Measurements from ENCODE around the gene ARPC5L. TPM values are rescaled to one million over a fixed set of nuclear protein-coding genes. Genes with fewer than 3 reads are reported as not detected.
A peak's percentile ranks its signal among the peaks of the same experiment; 100 is the strongest.

Gene ARPC5L
- total RNA-seq, 1 donor from 2014 or later = 30.3 TPM

- Histone ChIP-seq H3K4me3 (ENCODE audit: low read depth, low read length) (no peak overlapping the region), H3K36me3 (ENCODE audit: control insufficient read depth, insufficient read depth, low read length) (peaks cover 28% of the 10 kb centered on the region), H3K27me3 (ENCODE audit: control insufficient read depth, insufficient read depth, low read length) (no peaks in the 10 kb centered on the region)
- FAIRE-seq (peak; percentile 36), DNase-seq (ENCODE audit: low read depth) (no peak)
- no peak for TF ChIP-seq CTCF (IDR thresholded peaks at IDR 0.05; ENCODE audit: insufficient read depth, low read length, severe bottlenecking)
These were observed 25.0 kb downstream of the ARPC5L start for GRCh38 chr9:124886866-124887492.

GRCh38 chr9:124887832-124888231, 25.9 kb downstream of the ARPC5L start:
- no peak overlapping the region for H3K4me3 ChIP-seq (ENCODE audit: low read depth, low read length)
- FAIRE-seq (no peak), DNase-seq (ENCODE audit: low read depth) (no peak)
- no peak for TF ChIP-seq CTCF (IDR thresholded peaks at IDR 0.05; ENCODE audit: insufficient read depth, low read length, severe bottlenecking)
- H3K36me3 ChIP-seq (ENCODE audit: control insufficient read depth, insufficient read depth, low read length) = peaks cover 25% of the 10 kb centered on the region
- H3K27me3 ChIP-seq (ENCODE audit: control insufficient read depth, insufficient read depth, low read length) = no peaks in the 10 kb centered on the region

- TF ChIP-seq CTCF (IDR thresholded peaks at IDR 0.05; ENCODE audit: insufficient read depth, low read length, severe bottlenecking) = no peak
- DNase-seq (ENCODE audit: low read depth) (no peak), FAIRE-seq (no peak)
- Histone ChIP-seq H3K27me3 (ENCODE audit: control insufficient read depth, insufficient read depth, low read length) (no peaks in the 10 kb centered on the region), H3K4me3 (ENCODE audit: low read depth, low read length) (no peak overlapping the region), H3K36me3 (ENCODE audit: control insufficient read depth, insufficient read depth, low read length) (peaks cover 25% of the 10 kb centered on the region)
These were observed 27.1 kb downstream of the ARPC5L start for GRCh38 chr9:124889006-124889405.

- no peak for DNase-seq (ENCODE audit: low read depth)
- no peak for FAIRE-seq
- H3K36me3 ChIP-seq (ENCODE audit: control insufficient read depth, insufficient read depth, low read length) = peaks cover 27% of the 10 kb centered on the region
- H3K27me3 ChIP-seq (ENCODE audit: control insufficient read depth, insufficient read depth, low read length) = no peaks in the 10 kb centered on the region
- TF ChIP-seq CTCF (IDR thresholded peaks at IDR 0.05; ENCODE audit: insufficient read depth, low read length, severe bottlenecking) = no peak
- H3K4me3 ChIP-seq (ENCODE audit: low read depth, low read length) = no peak overlapping the region
These were observed 28.2 kb downstream of the ARPC5L start for GRCh38 chr9:124890179-124890578.

GRCh38 chr9:124894035-124894740, 32.3 kb downstream of the ARPC5L start:
- no peak overlapping the region for H3K4me3 ChIP-seq (ENCODE audit: low read depth, low read length)
- H3K36me3 ChIP-seq (ENCODE audit: control insufficient read depth, insufficient read depth, low read length) = peaks cover 15% of the 10 kb centered on the region
- DNase-seq (ENCODE audit: low read depth) (no peak), FAIRE-seq (no peak)
- no peaks in the 10 kb centered on the region for H3K27me3 ChIP-seq (ENCODE audit: control insufficient read depth, insufficient read depth, low read length)
- TF ChIP-seq CTCF (IDR thresholded peaks at IDR 0.05; ENCODE audit: insufficient read depth, low read length, severe bottlenecking) = no peak

All from bronchial epithelial cell (primary cell).